Measurements from ENCODE around the gene KATNIP.

Gene KATNIP

GRCh38 chr16:27528294-27528693, 21.6 kb upstream of the KATNIP start:
- H3K79me1 ChIP-seq (replicated peaks; ENCODE audit: low read length, poor library complexity, severe bottlenecking): peaks cover 21% of the 10 kb centered on the region
- no peak overlapping the region for H2AFZ ChIP-seq (ENCODE audit: low read depth, low read length)
- H2BK12ac ChIP-seq (ENCODE audit: low read length in 2 of 2): no peak overlapping the region
- no peak overlapping the region for H4K91ac ChIP-seq (ENCODE audit: low read length)
- no peak overlapping the region for H3K27ac ChIP-seq (ENCODE audit: low read length, poor library complexity, severe bottlenecking)
- peaks cover 20% of the 10 kb centered on the region for H3K4me1 ChIP-seq (ENCODE audit: control insufficient read depth, insufficient read depth, low read depth, low read length)
- no peak for DNase-seq
- H3K4me2 ChIP-seq (ENCODE audit: low read length, poor library complexity, severe bottlenecking): no peak overlapping the region
- H2BK15ac ChIP-seq (ENCODE audit: low read depth, poor library complexity, severe bottlenecking): no peak overlapping the region
- H3K4ac ChIP-seq (ENCODE audit: low read depth in 1 of 2, low read length in 2 of 2): no peak overlapping the region
- WGBS: 100% methylated on average over 4 of the region's 4 CpGs
- H4K8ac ChIP-seq (ENCODE audit: low read length): no peak overlapping the region
- no peaks in the 10 kb centered on the region for H3K9me3 ChIP-seq (ENCODE audit: control insufficient read depth, low read length)
- no peaks in the 10 kb centered on the region for H3K27me3 ChIP-seq (ENCODE audit: control insufficient read depth in 1 of 2, insufficient read depth in 1 of 2, low read length in 2 of 2)
- H2BK120ac ChIP-seq (ENCODE audit: low read depth, low read length): no peak overlapping the region
- peaks cover 72 to 99% of the 10 kb centered on the region in 2 experiments for H3K36me3 ChIP-seq (ENCODE audit: control insufficient read depth in 1 of 2, insufficient read depth in 2 of 2, low read depth in 1 of 2, low read length in 2 of 2)
- H2BK5ac ChIP-seq (ENCODE audit: low read depth, low read length, poor library complexity, severe bottlenecking): no peak overlapping the region
- H3K23ac ChIP-seq (ENCODE audit: low read length in 2 of 2): no peak overlapping the region
- no peak overlapping the region for H3K9ac ChIP-seq (ENCODE audit: low read length)
- H2AK5ac ChIP-seq (ENCODE audit: low read length, severe bottlenecking): peak overlapping the region; percentile 7
- no peak overlapping the region for H3K14ac ChIP-seq (ENCODE audit: low read length in 2 of 2)
- no peak overlapping the region for H3K18ac ChIP-seq (ENCODE audit: low read depth in 1 of 2, low read length in 2 of 2)
- no peak overlapping the region for H3K4me3 ChIP-seq (ENCODE audit: insufficient read depth in 1 of 2, low read depth in 1 of 2, low read length in 2 of 2)

GRCh38 chr16:27529962-27530361, 20.0 kb upstream of the KATNIP start:
- H3K4me2 ChIP-seq (ENCODE audit: low read length, poor library complexity, severe bottlenecking): no peak overlapping the region
- H2AK5ac ChIP-seq (ENCODE audit: low read length, severe bottlenecking): no peak overlapping the region
- peaks cover 22% of the 10 kb centered on the region for H3K79me1 ChIP-seq (replicated peaks; ENCODE audit: low read length, poor library complexity, severe bottlenecking)
- H3K9me3 ChIP-seq (ENCODE audit: control insufficient read depth, low read length): no peaks in the 10 kb centered on the region
- no peak overlapping the region for H3K4me3 ChIP-seq (ENCODE audit: insufficient read depth in 1 of 2, low read depth in 1 of 2, low read length in 2 of 2)
- H3K9ac ChIP-seq (ENCODE audit: low read length): no peak overlapping the region
- no peak overlapping the region for H4K8ac ChIP-seq (ENCODE audit: low read length)
- H2BK15ac ChIP-seq (ENCODE audit: low read depth, poor library complexity, severe bottlenecking): no peak overlapping the region
- no peak overlapping the region for H2AFZ ChIP-seq (ENCODE audit: low read depth, low read length)
- H3K4me1 ChIP-seq (ENCODE audit: control insufficient read depth, insufficient read depth, low read depth, low read length): peaks cover 20% of the 10 kb centered on the region
- no peak overlapping the region for H4K91ac ChIP-seq (ENCODE audit: low read length)
- H2BK12ac ChIP-seq (ENCODE audit: low read length in 2 of 2): no peak overlapping the region
- H2BK5ac ChIP-seq (ENCODE audit: low read depth, low read length, poor library complexity, severe bottlenecking): no peak overlapping the region
- H2BK120ac ChIP-seq (ENCODE audit: low read depth, low read length): no peak overlapping the region
- H3K23ac ChIP-seq (ENCODE audit: low read length in 2 of 2): no peak overlapping the region
- H3K36me3 ChIP-seq (ENCODE audit: control insufficient read depth in 1 of 2, insufficient read depth in 2 of 2, low read depth in 1 of 2, low read length in 2 of 2): peaks cover 71 to 97% of the 10 kb centered on the region in 2 experiments
- no peak overlapping the region for H3K18ac ChIP-seq (ENCODE audit: low read depth in 1 of 2, low read length in 2 of 2)
- H3K27ac ChIP-seq (ENCODE audit: low read length, poor library complexity, severe bottlenecking): peak overlapping the region; percentile 68
- H3K4ac ChIP-seq (ENCODE audit: low read depth in 1 of 2, low read length in 2 of 2): no peak overlapping the region
- 62% methylated on average over 6 of the region's 6 CpGs for WGBS
- peak; percentile 57 for DNase-seq
- H3K14ac ChIP-seq (ENCODE audit: low read length in 2 of 2): no peak overlapping the region
- H3K27me3 ChIP-seq (ENCODE audit: control insufficient read depth in 1 of 2, insufficient read depth in 1 of 2, low read length in 2 of 2): no peaks in the 10 kb centered on the region

DNA sequence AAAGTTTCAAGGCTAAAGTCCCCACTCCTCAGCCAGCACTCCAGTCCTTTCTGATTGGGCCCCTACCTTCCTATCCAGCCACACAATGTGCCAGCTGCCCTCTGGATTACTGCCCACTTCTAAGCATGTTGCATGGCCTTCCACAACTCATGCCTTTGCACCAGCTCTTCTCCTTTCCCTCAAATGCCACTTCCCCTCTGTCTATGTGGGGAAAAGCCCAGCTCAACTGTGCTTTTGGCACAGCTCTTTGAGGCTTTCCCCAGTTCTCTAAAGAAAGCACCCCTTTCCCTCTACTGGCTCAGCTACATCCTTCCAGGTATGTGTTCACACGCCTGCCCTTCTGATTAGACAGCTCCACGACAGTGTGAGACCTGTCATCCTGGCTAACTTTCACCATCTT, 18.8 kb upstream of the KATNIP start:
- H3K4me3 ChIP-seq (ENCODE audit: insufficient read depth in 1 of 2, low read depth in 1 of 2, low read length in 2 of 2): no peak overlapping the region
- WGBS: 93% methylated on average over 2 of the region's 2 CpGs
- peaks cover 71 to 97% of the 10 kb centered on the region in 2 experiments for H3K36me3 ChIP-seq (ENCODE audit: control insufficient read depth in 1 of 2, insufficient read depth in 2 of 2, low read depth in 1 of 2, low read length in 2 of 2)

GRCh38 chr16:27531826-27532800, 17.8 kb upstream of the KATNIP start:
- H3K23ac ChIP-seq (ENCODE audit: low read length in 2 of 2): no peak overlapping the region
- no peak overlapping the region for H2BK15ac ChIP-seq (ENCODE audit: low read depth, poor library complexity, severe bottlenecking)
- H3K9ac ChIP-seq (ENCODE audit: low read length): no peak overlapping the region
- no peak overlapping the region for H2BK12ac ChIP-seq (ENCODE audit: low read length in 2 of 2)
- H3K18ac ChIP-seq (ENCODE audit: low read depth in 1 of 2, low read length in 2 of 2): no peak overlapping the region
- H2AFZ ChIP-seq (ENCODE audit: low read depth, low read length): no peak overlapping the region
- H2BK5ac ChIP-seq (ENCODE audit: low read depth, low read length, poor library complexity, severe bottlenecking): no peak overlapping the region
- no peak overlapping the region for H4K91ac ChIP-seq (ENCODE audit: low read length)
- peaks cover 19% of the 10 kb centered on the region for H3K4me1 ChIP-seq (ENCODE audit: control insufficient read depth, insufficient read depth, low read depth, low read length)
- H3K4me3 ChIP-seq (ENCODE audit: insufficient read depth in 1 of 2, low read depth in 1 of 2, low read length in 2 of 2): no peak overlapping the region
- no peak overlapping the region for H4K8ac ChIP-seq (ENCODE audit: low read length)
- H2AK5ac ChIP-seq (ENCODE audit: low read length, severe bottlenecking): no peak overlapping the region
- H3K4ac ChIP-seq (ENCODE audit: low read depth in 1 of 2, low read length in 2 of 2): no peak overlapping the region
- peaks cover 13% of the 10 kb centered on the region for H3K79me1 ChIP-seq (replicated peaks; ENCODE audit: low read length, poor library complexity, severe bottlenecking)
- H3K27me3 ChIP-seq (ENCODE audit: control insufficient read depth in 1 of 2, insufficient read depth in 1 of 2, low read length in 2 of 2): no peaks in the 10 kb centered on the region
- H3K27ac ChIP-seq (ENCODE audit: low read length, poor library complexity, severe bottlenecking): no peak overlapping the region
- no peak for DNase-seq
- no peak overlapping the region for H3K14ac ChIP-seq (ENCODE audit: low read length in 2 of 2)
- no peak overlapping the region for H2BK120ac ChIP-seq (ENCODE audit: low read depth, low read length)
- H3K9me3 ChIP-seq (ENCODE audit: control insufficient read depth, low read length): no peaks in the 10 kb centered on the region
- H3K36me3 ChIP-seq (ENCODE audit: control insufficient read depth in 1 of 2, insufficient read depth in 2 of 2, low read depth in 1 of 2, low read length in 2 of 2): peaks cover 71 to 97% of the 10 kb centered on the region in 2 experiments
- 93% methylated on average over 19 of the region's 19 CpGs for WGBS
- H3K4me2 ChIP-seq (ENCODE audit: low read length, poor library complexity, severe bottlenecking): no peak overlapping the region

More for the DNA sequence above, 18.8 kb upstream of the KATNIP start:
- no peak overlapping the region for H3K14ac ChIP-seq (ENCODE audit: low read length in 2 of 2)
- peaks cover 20% of the 10 kb centered on the region for H3K4me1 ChIP-seq (ENCODE audit: control insufficient read depth, insufficient read depth, low read depth, low read length)
- H3K4ac ChIP-seq (ENCODE audit: low read depth in 1 of 2, low read length in 2 of 2): no peak overlapping the region
- H3K27ac ChIP-seq (ENCODE audit: low read length, poor library complexity, severe bottlenecking): no peak overlapping the region
- H2BK5ac ChIP-seq (ENCODE audit: low read depth, low read length, poor library complexity, severe bottlenecking): no peak overlapping the region
- H3K9me3 ChIP-seq (ENCODE audit: control insufficient read depth, low read length): no peaks in the 10 kb centered on the region
- peak overlapping the region; percentile 14 for H2AK5ac ChIP-seq (ENCODE audit: low read length, severe bottlenecking)
- no peak overlapping the region for H3K4me2 ChIP-seq (ENCODE audit: low read length, poor library complexity, severe bottlenecking)
- no peak overlapping the region for H3K18ac ChIP-seq (ENCODE audit: low read depth in 1 of 2, low read length in 2 of 2)
- H3K9ac ChIP-seq (ENCODE audit: low read length): no peak overlapping the region
- H2BK15ac ChIP-seq (ENCODE audit: low read depth, poor library complexity, severe bottlenecking): no peak overlapping the region
- H3K79me1 ChIP-seq (replicated peaks; ENCODE audit: low read length, poor library complexity, severe bottlenecking): peaks cover 16% of the 10 kb centered on the region
- no peak overlapping the region for H4K91ac ChIP-seq (ENCODE audit: low read length)
- DNase-seq: no peak
- no peaks in the 10 kb centered on the region for H3K27me3 ChIP-seq (ENCODE audit: control insufficient read depth in 1 of 2, insufficient read depth in 1 of 2, low read length in 2 of 2)
- H2BK12ac ChIP-seq (ENCODE audit: low read length in 2 of 2): no peak overlapping the region
- H4K8ac ChIP-seq (ENCODE audit: low read length): no peak overlapping the region
- no peak overlapping the region for H2AFZ ChIP-seq (ENCODE audit: low read depth, low read length)
- no peak overlapping the region for H3K23ac ChIP-seq (ENCODE audit: low read length in 2 of 2)
- H2BK120ac ChIP-seq (ENCODE audit: low read depth, low read length): no peak overlapping the region
